PFSK-1 (cell line): ENCODE results near the gene RASIP1.

ENCODE experiments used
- FOXP2 ChIP-seq: optimal IDR thresholded peaks from 2 replicates; pipeline ENCODE3; 2011; ENCODE audit warnings: borderline replicate concordance, control low read depth, inconsistent platforms; ENCODE audit not compliant: insufficient read depth; ENCODE audit errors: extremely low read length, extremely low read depth
- POLR2AphosphoS5 ChIP-seq: IDR thresholded peaks from 2 replicates; pipeline ENCODE4 v1.6.1; 2012; ENCODE audit warnings: low read depth, mild to moderate bottlenecking, control low read depth, low read length, moderate library complexity
- SIN3A ChIP-seq: IDR thresholded peaks from 2 replicates; pipeline ENCODE4 v1.6.1; 2012; ENCODE audit warnings: mild to moderate bottlenecking, low read length, moderate library complexity, borderline replicate concordance; ENCODE audit not compliant: insufficient read depth
- TAF1 ChIP-seq: IDR thresholded peaks from 2 replicates; pipeline ENCODE4 v1.6.1; 2012; ENCODE audit warnings: low read length, control low read depth, borderline replicate concordance; ENCODE audit not compliant: insufficient read depth
- TF ChIP-seq, protein P1 (sequence below), 2 experiments: IDR thresholded peaks; 2 replicates each; pipeline versions ENCODE4 v1.6.1 to v1.8.0; 2011 to 2012; ENCODE audit warnings: low read depth in 2 of 2, low read length in 2 of 2, control low read depth in 1 of 2, inconsistent platforms in 1 of 2, mild to moderate bottlenecking in 1 of 2, moderate library complexity in 1 of 2; ENCODE audit not compliant: insufficient read depth in 1 of 2

DNA sequence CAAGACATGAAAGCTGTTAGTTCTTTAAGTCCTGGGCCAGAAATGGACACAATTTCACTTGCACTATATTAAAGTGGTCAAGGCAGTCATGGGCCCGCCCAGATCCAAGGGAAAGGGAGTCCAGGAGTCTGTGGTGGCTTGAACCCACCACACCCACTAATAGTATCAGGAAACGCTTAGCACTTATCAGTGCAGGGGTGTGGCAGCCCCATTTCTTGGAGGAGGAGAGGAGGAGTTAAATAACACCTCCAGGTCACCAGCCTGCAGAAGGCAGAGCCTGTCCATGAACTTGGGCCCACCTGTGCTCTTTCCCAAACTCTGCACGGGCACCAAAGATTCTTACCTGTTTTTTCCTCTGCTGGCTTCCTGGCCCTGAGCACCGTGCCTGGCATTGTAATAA lies 62.2 kb downstream of the RASIP1 start:
- TF ChIP-seq TAF1, result no peak
- TF ChIP-seq, protein P1, sequence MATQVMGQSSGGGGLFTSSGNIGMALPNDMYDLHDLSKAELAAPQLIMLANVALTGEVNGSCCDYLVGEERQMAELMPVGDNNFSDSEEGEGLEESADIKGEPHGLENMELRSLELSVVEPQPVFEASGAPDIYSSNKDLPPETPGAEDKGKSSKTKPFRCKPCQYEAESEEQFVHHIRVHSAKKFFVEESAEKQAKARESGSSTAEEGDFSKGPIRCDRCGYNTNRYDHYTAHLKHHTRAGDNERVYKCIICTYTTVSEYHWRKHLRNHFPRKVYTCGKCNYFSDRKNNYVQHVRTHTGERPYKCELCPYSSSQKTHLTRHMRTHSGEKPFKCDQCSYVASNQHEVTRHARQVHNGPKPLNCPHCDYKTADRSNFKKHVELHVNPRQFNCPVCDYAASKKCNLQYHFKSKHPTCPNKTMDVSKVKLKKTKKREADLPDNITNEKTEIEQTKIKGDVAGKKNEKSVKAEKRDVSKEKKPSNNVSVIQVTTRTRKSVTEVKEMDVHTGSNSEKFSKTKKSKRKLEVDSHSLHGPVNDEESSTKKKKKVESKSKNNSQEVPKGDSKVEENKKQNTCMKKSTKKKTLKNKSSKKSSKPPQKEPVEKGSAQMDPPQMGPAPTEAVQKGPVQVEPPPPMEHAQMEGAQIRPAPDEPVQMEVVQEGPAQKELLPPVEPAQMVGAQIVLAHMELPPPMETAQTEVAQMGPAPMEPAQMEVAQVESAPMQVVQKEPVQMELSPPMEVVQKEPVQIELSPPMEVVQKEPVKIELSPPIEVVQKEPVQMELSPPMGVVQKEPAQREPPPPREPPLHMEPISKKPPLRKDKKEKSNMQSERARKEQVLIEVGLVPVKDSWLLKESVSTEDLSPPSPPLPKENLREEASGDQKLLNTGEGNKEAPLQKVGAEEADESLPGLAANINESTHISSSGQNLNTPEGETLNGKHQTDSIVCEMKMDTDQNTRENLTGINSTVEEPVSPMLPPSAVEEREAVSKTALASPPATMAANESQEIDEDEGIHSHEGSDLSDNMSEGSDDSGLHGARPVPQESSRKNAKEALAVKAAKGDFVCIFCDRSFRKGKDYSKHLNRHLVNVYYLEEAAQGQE (IDR thresholded peaks at IDR 0.05; ENCODE audit: insufficient read depth in 1 of 2, low read depth in 2 of 2, low read length in 2 of 2), result no peak
- no peak for TF ChIP-seq POLR2AphosphoS5
- no peak for TF ChIP-seq SIN3A
- TF ChIP-seq FOXP2, result no peak
